HG02610 (cell line): ENCODE data around the gene NUDT5.
A peak's percentile ranks its signal among the peaks of the same experiment; 100 is the strongest.
"Not testable (repeated sequence)": the region's sequence is repeated elsewhere in the genome, so short reads cannot be mapped to it uniquely, and the experiment has no call there.

Experiments used
- ATAC-seq: cut with Tn5 transposase; IDR thresholded peaks from one replicate; pipeline ENCODE4 v1.9.1; 2021; ENCODE audit warnings: mild to moderate bottlenecking, moderate library complexity; ENCODE audit not compliant: unreplicated experiment

Gene NUDT5

GRCh38 chr10:12207114-12207513 lies 11.4 kb upstream of the NUDT5 start:
- ATAC-seq = no peak

- ATAC-seq = no peak
These were observed 9.4 kb upstream of the NUDT5 start for GRCh38 chr10:12205082-12205481.

- no peak for ATAC-seq
These were observed 6.5 kb upstream of the NUDT5 start for GRCh38 chr10:12202226-12202625.

- ATAC-seq = no peak
These were observed 5.9 kb upstream of the NUDT5 start for GRCh38 chr10:12201543-12201942.

GRCh38 chr10:12200850-12201249 lies 5.2 kb upstream of the NUDT5 start:
- no peak for ATAC-seq

- no peak for ATAC-seq
These were observed 2.5 kb upstream of the NUDT5 start for GRCh38 chr10:12198156-12198555.

GRCh38 chr10:12196531-12197211 lies 980 bp upstream of the NUDT5 start:
- ATAC-seq = no peak

- ATAC-seq = no peak
These were observed 449 bp downstream of the NUDT5 start for GRCh38 chr10:12195281-12195602.

GRCh38 chr10:12194752-12195271 lies 879 bp downstream of the NUDT5 start:
- no peak for ATAC-seq

- ATAC-seq = no peak
These were observed 2.5 kb downstream of the NUDT5 start for GRCh38 chr10:12193193-12193592.

GRCh38 chr10:12191715-12192114 lies 4.0 kb downstream of the NUDT5 start:
- no peak for ATAC-seq

- ATAC-seq = no peak
These were observed 6.3 kb downstream of the NUDT5 start for GRCh38 chr10:12189426-12189825.

GRCh38 chr10:12188656-12189055 lies 7.0 kb downstream of the NUDT5 start:
- no peak for ATAC-seq

- no peak for ATAC-seq
These were observed 8.3 kb downstream of the NUDT5 start for GRCh38 chr10:12187321-12187905.

GRCh38 chr10:12186323-12186722 lies 9.4 kb downstream of the NUDT5 start:
- ATAC-seq = no peak

- no peak for ATAC-seq
These were observed 11.5 kb downstream of the NUDT5 start for GRCh38 chr10:12184165-12184564.

GRCh38 chr10:12181065-12181775 lies 14.5 kb downstream of the NUDT5 start:
- peak; percentile 99 for ATAC-seq

GRCh38 chr10:12180221-12180974 lies 15.3 kb downstream of the NUDT5 start:
- no peak for ATAC-seq

- no peak for ATAC-seq
These were observed 16.0 kb downstream of the NUDT5 start for GRCh38 chr10:12179606-12180170.

GRCh38 chr10:12177642-12178041 lies 18.0 kb downstream of the NUDT5 start:
- ATAC-seq = no peak

GRCh38 chr10:12171512-12171911 lies 24.2 kb downstream of the NUDT5 start:
- ATAC-seq = not testable (repeated sequence)
